SW480 (cell line): Measurements from ENCODE around the gene LINGO4.
"Not testable (repeated sequence)": the region's sequence is repeated elsewhere in the genome, so short reads cannot be mapped to it uniquely, and the experiment has no call there.

Source experiments
- DNase-seq: peaks from one replicate; pipeline ENCODE4 v3.0.0-alpha.2; 2016; ENCODE audit warnings: low spot score

The LINGO4 gene

GRCh38 chr1:151782026-151782425, 23.2 kb downstream of the LINGO4 start:
- not testable (repeated sequence) for DNase-seq

- not testable (repeated sequence) for DNase-seq
These were observed 24.5 kb downstream of the LINGO4 start for GRCh38 chr1:151780736-151781135.

GRCh38 chr1:151779852-151780251, 25.4 kb downstream of the LINGO4 start:
- no peak for DNase-seq

DNA sequence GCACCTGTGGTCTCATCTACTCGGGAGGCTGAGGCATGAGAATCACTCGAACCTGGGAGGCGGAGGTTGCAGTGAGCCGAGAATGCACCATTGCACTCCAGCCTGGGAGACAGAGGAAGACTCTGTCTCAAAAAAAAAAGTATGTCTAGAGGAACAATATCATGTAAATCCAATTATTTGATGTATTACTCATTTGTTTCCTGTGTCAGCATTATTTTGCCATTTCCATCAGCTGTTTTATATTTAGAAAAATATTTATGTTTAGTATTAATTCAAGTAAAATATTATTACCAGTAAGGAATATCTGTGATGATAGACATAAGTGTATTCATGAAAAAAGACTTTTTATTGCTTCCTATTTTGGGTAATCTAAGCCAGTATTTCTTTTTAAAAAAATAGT, 27.9 kb downstream of the LINGO4 start:
- no peak for DNase-seq

DNA sequence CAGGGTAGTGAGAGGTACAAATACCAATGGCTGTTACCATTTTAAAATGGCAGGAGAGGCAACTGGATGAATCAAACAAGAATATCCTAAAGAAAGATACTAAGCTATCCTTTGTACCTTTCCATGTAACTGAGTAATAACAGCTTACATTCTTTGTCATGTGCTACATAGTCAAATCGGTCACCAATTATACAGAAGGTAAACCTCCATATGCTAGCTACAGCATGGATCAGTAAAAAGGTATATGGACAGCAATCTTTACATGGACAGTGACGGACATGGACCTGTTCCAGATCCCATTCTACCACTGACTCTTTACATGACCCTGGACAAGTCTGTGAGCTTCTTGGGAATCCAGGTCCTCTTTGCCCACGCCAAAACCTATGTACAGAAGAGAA, 28.6 kb downstream of the LINGO4 start:
- no peak for DNase-seq

- no peak for DNase-seq
These were observed 29.1 kb downstream of the LINGO4 start for GRCh38 chr1:151775894-151776664.

- no peak for DNase-seq
These were observed 30.8 kb downstream of the LINGO4 start for GRCh38 chr1:151774256-151774922.

- DNase-seq = peak; percentile 26
These were observed 31.5 kb downstream of the LINGO4 start for GRCh38 chr1:151773702-151774101.

- DNase-seq = not testable (repeated sequence)
These were observed 35.9 kb downstream of the LINGO4 start for GRCh38 chr1:151769270-151769669.

GRCh38 chr1:151768351-151769066, 36.7 kb downstream of the LINGO4 start:
- not testable (repeated sequence) for DNase-seq

DNA sequence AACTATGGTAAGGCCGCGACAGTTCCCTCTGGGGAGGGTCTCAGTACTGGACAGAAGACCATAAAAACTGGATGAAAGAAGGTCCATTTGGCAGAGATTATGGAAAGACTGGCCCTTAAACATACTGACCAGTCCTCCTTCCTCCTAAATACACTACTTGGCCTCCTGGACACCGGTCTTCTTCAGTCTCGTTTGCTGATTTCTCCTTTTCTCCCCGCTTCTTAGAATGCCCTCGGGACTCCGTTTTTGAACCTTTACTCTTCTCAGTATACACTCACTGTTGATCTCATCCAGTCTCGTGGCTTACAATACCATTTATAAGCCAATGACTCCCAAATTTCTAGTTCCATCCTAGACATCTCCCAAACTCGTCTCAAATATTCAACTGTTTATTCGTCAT, 41.2 kb downstream of the LINGO4 start:
- DNase-seq = no peak

DNA sequence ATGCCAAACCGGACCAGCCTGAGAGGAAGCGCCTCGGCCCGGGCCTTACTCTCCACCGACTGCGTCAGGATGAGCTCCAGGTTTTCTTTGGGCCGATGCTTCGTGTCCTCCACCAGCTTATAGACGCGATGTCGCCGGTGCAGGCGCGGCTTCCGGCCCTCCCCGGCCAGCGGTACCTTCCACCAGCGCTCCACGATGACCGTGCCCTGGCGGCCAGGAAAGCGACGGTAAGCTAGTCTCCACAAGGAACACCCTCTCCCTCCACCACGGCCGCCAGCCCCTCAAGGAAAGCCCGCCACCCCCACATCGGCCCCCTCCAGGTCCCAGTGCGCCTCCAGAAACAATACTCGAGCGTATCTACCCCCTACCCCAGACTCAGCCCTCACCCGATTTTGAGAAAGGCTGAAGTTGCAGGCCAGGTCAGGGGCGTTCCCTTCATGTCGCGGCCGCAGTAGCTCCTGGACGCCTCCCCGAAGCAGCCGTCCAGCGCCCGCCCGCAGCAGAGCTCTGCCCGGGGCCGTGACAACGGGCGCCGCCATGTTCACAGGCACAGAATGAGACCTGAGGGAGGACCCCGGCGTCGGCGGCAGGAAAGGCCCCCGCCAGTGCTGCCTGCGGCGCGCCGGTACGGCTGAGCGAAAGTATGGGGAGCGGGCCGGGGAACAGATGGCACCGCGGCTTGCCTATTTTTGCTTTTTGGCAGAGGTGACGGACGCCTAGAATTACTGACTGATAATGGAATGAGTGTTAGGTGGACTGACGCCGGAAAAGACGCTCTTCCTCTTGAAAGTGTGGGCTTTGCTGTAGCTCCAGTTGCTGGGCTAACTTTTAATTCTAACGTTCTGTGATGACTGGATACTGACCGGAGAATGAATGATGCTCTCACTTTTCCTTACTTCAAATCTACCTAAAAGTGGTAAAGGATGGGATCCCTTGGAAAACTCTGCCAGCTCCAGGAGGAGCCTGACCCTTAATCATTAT, 42.0 kb downstream of the LINGO4 start, which contains the start of gene MRPL9:
MRPL9 (minus strand) TSS at position 556 of the 981 bp plus-strand sequence; CDS start at position 539, 17 bp downstream.
- peak; percentile 85 for DNase-seq

GRCh38 chr1:151760597-151761385, 44.4 kb downstream of the LINGO4 start:
- DNase-seq = no peak

GRCh38 chr1:151759241-151759640, 46.0 kb downstream of the LINGO4 start:
- no peak for DNase-seq

DNA sequence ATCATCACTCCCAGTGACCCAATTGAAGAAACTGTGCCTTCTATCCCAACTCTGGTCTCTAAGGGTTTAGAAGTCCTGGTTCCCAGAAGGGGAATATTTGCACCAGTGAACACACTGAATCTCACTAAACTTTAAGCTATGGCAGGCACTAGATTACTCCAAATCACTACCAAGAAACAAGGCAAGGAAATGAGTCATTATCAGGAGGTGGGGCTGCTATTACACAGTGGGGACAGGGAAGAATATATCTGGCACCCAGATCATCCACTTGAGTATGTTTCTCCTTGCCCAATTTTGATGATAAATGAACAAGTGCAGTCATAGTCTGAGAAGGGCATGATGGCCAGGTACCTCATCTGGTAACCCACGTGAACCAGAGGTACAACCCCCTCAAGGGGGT, 48.9 kb downstream of the LINGO4 start:
- no peak for DNase-seq
